NCI-H2196 treated with DMSO at 0.1 percent for 48 hours (cell line): ENCODE data around the gene APELA.
"Not testable (repeated sequence)": the region's sequence is repeated elsewhere in the genome, so short reads cannot be mapped to it uniquely, and the experiment has no call there.

Experiments used
- DNase-seq: peaks from one replicate; lab custom pipeline; 2025; ENCODE audit not compliant: unreplicated experiment; lab: John Stamatoyannopoulos, UW

APELA gene

GRCh38 chr4:164876700-164877324 lies at the start of gene APELA:
APELA (plus strand) TSS chr4:164877178; CDS start chr4:164877332, 154 bp downstream.
- DNase-seq = no peak

- DNase-seq = no peak
These were observed 48.0 kb upstream of the APELA start for GRCh38 chr4:164828955-164829354.

- DNase-seq = no peak
These were observed 30.4 kb upstream of the APELA start for GRCh38 chr4:164846566-164846965.

- DNase-seq = no peak
These were observed 30.0 kb upstream of the APELA start for GRCh38 chr4:164847016-164847415.

GRCh38 chr4:164847967-164848649 lies 28.9 kb upstream of the APELA start:
- no peak for DNase-seq

GRCh38 chr4:164856396-164856795 lies 20.6 kb upstream of the APELA start:
- DNase-seq = no peak

GRCh38 chr4:164866817-164867490 lies 10.0 kb upstream of the APELA start:
- no peak for DNase-seq

- no peak for DNase-seq
These were observed 5.3 kb upstream of the APELA start for GRCh38 chr4:164871673-164872072.

GRCh38 chr4:164872481-164872880 lies 4.5 kb upstream of the APELA start:
- DNase-seq = no peak

- DNase-seq = no peak
These were observed 2.2 kb upstream of the APELA start for GRCh38 chr4:164874789-164875188.

- DNase-seq = no peak
These were observed 3.7 kb downstream of the APELA start for GRCh38 chr4:164880489-164881262.

GRCh38 chr4:164888096-164888715 lies 11.2 kb downstream of the APELA start:
- no peak for DNase-seq

GRCh38 chr4:164890691-164891090 lies 13.7 kb downstream of the APELA start:
- DNase-seq = no peak

GRCh38 chr4:164892018-164892417 lies 15.0 kb downstream of the APELA start:
- DNase-seq = no peak

GRCh38 chr4:164894702-164895101 lies 17.7 kb downstream of the APELA start:
- no peak for DNase-seq

- DNase-seq = no peak
These were observed 25.6 kb downstream of the APELA start for GRCh38 chr4:164902608-164903007.

- DNase-seq = no peak
These were observed 27.4 kb downstream of the APELA start for GRCh38 chr4:164904336-164904735.

GRCh38 chr4:164904941-164905340 lies 28.0 kb downstream of the APELA start:
- DNase-seq = no peak

- no peak for DNase-seq
These were observed 29.4 kb downstream of the APELA start for GRCh38 chr4:164906368-164906767.

GRCh38 chr4:164913506-164913905 lies 36.5 kb downstream of the APELA start:
- DNase-seq = not testable (repeated sequence)

- DNase-seq = no peak
These were observed 42.0 kb downstream of the APELA start for GRCh38 chr4:164918956-164919355.
